Tibial nerve (tissue), 4 donors: Measurements from ENCODE around the gene EPHB3.

Experiments used
- EP300 ChIP-seq, 2 donors: sonication (generic); formaldehyde crosslinking; IDR thresholded peaks; one replicate each; pipeline ENCODE4 v1.6.1; 2017; ENCODE audit warnings: antibody characterized with exemption in 2 of 2, mild to moderate bottlenecking in 1 of 2
- POLR2A ChIP-seq, 2 donors: fragments of 450-650 bp; IDR thresholded peaks; one replicate each; pipeline ENCODE4 v1.6.1; 2017; ENCODE audit warnings: antibody characterized with exemption in 2 of 2, mild to moderate bottlenecking in 2 of 2, moderate library complexity in 2 of 2
- TF ChIP-seq, protein P1 (sequence below), 5 experiments: fragments of 200-600 bp in 3 of 5; fragments of 450-650 bp in 2 of 5; sonication (generic) in 3 of 5; IDR thresholded peaks; one replicate each; pipeline ENCODE4 v1.5.1; 2016 to 2019; ENCODE audit warnings: antibody characterized with exemption in 5 of 5, mild to moderate bottlenecking in 3 of 5, moderate library complexity in 2 of 5

GRCh38 chr3:184630861-184631471 lies 69.4 kb downstream of the EPHB3 start:
- TF ChIP-seq POLR2A (IDR thresholded peaks at IDR 0.05) (no peak), EP300 (IDR thresholded peaks at IDR 0.05) (no peak)
- TF ChIP-seq, protein P1, sequence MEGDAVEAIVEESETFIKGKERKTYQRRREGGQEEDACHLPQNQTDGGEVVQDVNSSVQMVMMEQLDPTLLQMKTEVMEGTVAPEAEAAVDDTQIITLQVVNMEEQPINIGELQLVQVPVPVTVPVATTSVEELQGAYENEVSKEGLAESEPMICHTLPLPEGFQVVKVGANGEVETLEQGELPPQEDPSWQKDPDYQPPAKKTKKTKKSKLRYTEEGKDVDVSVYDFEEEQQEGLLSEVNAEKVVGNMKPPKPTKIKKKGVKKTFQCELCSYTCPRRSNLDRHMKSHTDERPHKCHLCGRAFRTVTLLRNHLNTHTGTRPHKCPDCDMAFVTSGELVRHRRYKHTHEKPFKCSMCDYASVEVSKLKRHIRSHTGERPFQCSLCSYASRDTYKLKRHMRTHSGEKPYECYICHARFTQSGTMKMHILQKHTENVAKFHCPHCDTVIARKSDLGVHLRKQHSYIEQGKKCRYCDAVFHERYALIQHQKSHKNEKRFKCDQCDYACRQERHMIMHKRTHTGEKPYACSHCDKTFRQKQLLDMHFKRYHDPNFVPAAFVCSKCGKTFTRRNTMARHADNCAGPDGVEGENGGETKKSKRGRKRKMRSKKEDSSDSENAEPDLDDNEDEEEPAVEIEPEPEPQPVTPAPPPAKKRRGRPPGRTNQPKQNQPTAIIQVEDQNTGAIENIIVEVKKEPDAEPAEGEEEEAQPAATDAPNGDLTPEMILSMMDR (IDR thresholded peaks at IDR 0.05): no peak
